Ovary (tissue), 3 donors: ENCODE measurements around the gene SGPL1.

Source experiments
- CTCF ChIP-seq, 3 donors: fragments of 450-650 bp in 2 of 3; fragments of 200-600 bp in 1 of 3; IDR thresholded peaks; one replicate each; pipeline versions ENCODE4 v1.5.1 to v1.8.0; 2016 to 2022; ENCODE audit warnings: antibody characterized with exemption in 3 of 3, mild to moderate bottlenecking in 1 of 3
- EP300 ChIP-seq: sonication (generic); formaldehyde crosslinking; IDR thresholded peaks from one replicate; pipeline ENCODE4 v1.6.1; 2017; ENCODE audit warnings: antibody characterized with exemption
- donor health status: DM: no; HTN: no; CAD: no.

- no peak for TF ChIP-seq CTCF (IDR thresholded peaks at IDR 0.05)
- no peak for TF ChIP-seq EP300
Measured at GRCh38 chr10:70906031-70906783, 90.5 kb downstream of the SGPL1 start.
